ENCODE data around the gene ANAPC13. TPM values are rescaled to one million over a fixed set of nuclear protein-coding genes. Genes with fewer than 3 reads are reported as not detected.

The ANAPC13 gene, protein sequence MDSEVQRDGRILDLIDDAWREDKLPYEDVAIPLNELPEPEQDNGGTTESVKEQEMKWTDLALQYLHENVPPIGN
- total RNA-seq, result 100 to 1,000 TPM in 5 of 8 experiments, 10 to 100 TPM in 3; 61.5 to 124 (median 103) TPM

DNA sequence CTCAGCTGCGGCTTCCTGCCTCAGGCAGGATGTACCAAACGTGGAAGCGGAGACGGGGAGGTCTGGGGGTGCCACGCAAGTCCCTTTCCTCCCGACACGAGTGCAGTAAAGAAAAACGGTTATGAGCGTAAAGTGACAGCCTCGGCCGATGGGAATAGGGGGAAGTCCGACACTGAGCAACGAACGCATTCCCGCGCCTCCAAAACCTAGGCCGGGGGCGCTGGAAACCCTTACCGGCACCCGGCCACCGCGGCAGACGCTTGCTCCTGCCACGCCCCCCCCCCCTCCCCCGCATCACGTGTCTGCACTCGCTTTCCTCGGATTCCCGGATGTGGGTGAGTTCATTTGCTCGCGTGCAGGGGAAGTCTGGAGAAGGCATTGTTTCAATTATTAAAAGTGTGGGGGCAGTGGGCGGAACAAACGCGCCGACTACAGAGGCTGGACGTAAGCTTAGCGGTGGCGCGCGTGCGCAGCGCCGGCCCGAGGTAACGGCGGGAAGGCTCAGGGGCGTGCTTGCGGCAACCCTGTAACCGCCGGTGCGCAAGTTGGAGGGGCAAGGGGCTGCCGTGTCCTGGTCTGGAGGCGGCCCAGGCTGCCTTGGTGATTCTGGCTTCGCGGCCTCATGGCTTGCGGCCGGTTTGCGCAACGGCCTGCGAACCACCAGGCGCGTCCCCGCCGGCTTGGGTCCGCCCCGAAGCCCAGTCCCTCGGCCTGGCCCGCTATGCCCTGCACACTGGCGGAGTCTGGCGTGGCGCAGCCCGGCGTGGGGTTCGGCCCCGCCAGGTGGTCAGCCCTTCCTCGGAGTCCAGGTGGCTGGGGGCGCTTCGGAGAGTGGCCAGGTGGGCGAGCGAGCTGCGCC lies at the start of gene ANAPC13, which contains the start of gene CEP63:
Gene ANAPC13 (minus strand): TSS at position 268 of the 859 bp plus-strand sequence. CDS start 3,081 bp downstream, outside the sequence.
Gene CEP63 (plus strand): TSS at position 340 of the 859 bp plus-strand sequence. CDS start 9,264 bp downstream, outside the sequence.
- Histone ChIP-seq H3K4me3 (peak within 1 kb of the TSS; percentile 66 to 83 (median 74)), H3K27ac (peak within 1 kb of the TSS; percentile 96 to 99), H3K4me1 (replicated peaks in 1 of 2) (peaks cover 8 to 18% of the 10 kb centered on the region in 2 donors)
- ATAC-seq (replicated peaks in 6 of 8), result peak; percentile 83 to 93 (median 90)
- 0 to 2% (median 0%) methylated on average over 3 to 23 of the region's 81 CpGs; no CpG with 5 or more reads in 1 of the 10 experiments for WGBS, 10 experiments
- in situ Hi-C loops (cut with MboI; ENCODE audit: low pct_unique_long_range_greater_than_20kb in 2 of 9, low sequenced_read_pairs in 9 of 9, unreplicated experiment in 9 of 9), result no loop called here

DNA sequence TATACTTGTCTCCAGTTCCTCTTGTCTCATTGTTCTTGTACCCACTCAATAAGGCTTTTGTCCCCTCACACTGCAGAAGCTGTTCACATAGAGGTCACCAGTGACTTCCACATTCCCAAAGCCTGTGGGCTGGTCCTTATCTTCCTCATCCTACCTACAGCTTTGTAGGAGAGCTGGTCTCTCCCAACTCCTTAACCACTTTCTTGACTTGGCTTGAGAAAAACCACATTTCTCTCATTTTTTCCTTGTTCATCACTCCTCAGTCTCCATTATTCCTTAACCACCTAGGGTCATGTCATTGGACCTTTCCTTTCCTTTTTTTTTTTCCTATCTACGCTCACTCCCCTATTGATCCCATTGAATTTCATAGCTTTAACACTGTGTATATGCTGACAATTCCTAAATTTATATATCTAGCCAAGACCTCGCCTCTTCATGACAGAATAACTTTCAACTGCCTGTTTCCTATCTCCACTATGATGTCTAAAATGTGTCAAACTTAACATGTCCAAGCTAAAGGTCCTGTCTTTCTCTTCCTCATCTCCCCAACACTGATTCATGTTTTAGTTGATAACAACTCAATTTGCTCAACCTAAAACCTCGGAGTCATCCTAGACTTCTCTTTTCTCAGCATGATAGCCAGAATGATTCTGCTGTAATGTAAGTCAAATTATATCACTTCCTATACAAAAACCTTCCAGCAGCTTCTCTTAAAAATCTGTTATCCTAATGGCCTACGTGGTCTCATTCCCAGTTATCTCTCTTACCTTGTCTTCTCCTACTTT lies 49.6 kb upstream of the ANAPC13 start:
- WGBS, 10 experiments, result 83 to 100% (median 95%) methylated on average over 2 to 4 of the region's 4 CpGs
- Histone ChIP-seq H3K4me1 (replicated peaks in 1 of 2) (no peaks in the 10 kb centered on the region), H3K4me3 (no peak overlapping the region), H3K27ac (no peak overlapping the region)
- ATAC-seq (replicated peaks in 6 of 8), result no peak
- in situ Hi-C loops (cut with MboI; ENCODE audit: low pct_unique_long_range_greater_than_20kb in 2 of 9, low sequenced_read_pairs in 9 of 9, unreplicated experiment in 9 of 9), result no loop called here

DNA sequence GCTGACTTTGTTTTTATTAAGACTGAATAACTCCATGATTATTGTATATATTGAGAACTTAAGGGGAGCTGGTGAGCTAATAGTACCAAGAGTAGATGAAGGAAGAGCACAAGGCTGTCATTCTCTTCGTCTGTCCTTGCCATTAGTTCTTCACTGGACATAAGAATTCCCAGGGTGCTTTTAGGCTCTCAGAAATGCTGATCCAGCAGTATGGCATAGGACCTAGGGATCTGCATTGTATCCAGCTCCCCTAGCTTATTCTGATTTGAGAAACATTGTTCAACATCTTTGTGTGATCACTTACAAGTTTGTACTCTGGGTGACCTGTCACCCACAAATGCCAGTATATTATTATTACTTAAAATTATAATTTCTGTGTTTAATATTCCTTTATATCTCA lies 47.7 kb upstream of the ANAPC13 start:
- no peak for ATAC-seq (replicated peaks in 6 of 8)
- no peaks in the 10 kb centered on the region for H3K4me1 ChIP-seq (replicated peaks in 1 of 2)
- in situ Hi-C loops (cut with MboI; ENCODE audit: low pct_unique_long_range_greater_than_20kb in 2 of 9, low sequenced_read_pairs in 9 of 9, unreplicated experiment in 9 of 9), result no loop called here
- H3K4me3 ChIP-seq, result no peak overlapping the region
- no peak overlapping the region for H3K27ac ChIP-seq
- WGBS, 10 experiments, result 57 to 100% (median 83%) methylated on average over 1 of the region's 1 CpG; no CpG with 5 or more reads in 3 of the 10 experiments

DNA sequence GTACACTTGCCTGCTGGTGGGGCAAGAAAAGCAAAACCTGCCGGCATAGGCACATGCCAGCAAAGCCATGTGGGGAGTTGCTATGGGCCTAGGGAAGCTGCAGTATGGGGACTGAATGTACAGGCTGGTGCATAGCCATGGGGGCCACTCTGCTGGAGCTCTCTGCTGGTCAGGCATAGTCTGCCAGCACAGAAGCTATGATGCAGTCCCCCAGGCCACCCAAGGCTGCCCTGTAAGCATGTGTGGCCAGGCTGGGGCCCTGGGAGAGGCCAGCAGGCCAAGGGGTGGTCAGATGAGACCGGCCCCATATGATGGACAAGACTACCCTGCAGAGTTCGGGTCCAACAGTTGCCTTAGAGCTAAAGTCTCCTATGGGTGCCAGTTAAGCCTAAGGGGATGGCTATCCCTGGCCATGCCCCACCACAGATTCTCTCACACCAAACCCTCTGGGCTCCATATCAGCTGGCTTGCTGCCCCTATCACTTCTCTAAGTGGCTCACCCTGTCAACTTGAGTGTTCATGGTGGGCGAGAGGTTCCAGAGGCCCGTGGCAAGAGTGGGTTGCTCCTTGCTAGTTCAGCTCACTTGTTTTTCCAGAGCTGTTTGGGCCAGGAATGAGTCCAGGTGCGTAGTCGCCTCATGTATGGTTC lies 41.9 kb upstream of the ANAPC13 start:
- in situ Hi-C loops (cut with MboI; ENCODE audit: low pct_unique_long_range_greater_than_20kb in 2 of 9, low sequenced_read_pairs in 9 of 9, unreplicated experiment in 9 of 9), result no loop called here
- ATAC-seq (replicated peaks in 6 of 8), result no peak
- Histone ChIP-seq H3K4me1 (replicated peaks in 1 of 2) (no peaks in the 10 kb centered on the region), H3K4me3 (no peak overlapping the region), H3K27ac (no peak overlapping the region)
- WGBS, 10 experiments, result 93 to 100% (median 100%) methylated on average over 2 to 5 of the region's 7 CpGs; no CpG with 5 or more reads in 5 of the 10 experiments

DNA sequence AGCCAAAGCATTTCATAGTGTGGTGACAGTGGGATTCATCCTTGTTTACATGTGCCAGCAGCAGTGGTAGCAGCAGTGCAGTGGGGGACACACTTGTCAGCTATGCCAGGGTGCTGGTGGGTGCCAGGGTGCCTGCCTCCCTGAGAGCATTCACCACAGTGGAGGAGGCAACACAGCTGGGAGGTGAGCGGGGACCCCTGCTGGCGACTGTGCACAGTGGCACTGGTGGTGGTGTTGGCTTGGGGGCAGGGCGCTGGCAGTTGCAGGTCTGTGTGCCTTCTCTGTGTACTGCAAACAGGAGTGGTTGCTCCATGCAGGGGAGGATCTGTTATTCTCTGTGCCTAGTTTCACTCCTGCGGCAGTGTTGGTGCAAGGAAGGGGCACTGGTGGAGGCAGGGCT lies 41.3 kb upstream of the ANAPC13 start:
- Histone ChIP-seq H3K27ac (no peak overlapping the region), H3K4me3 (no peak overlapping the region), H3K4me1 (replicated peaks in 1 of 2) (no peaks in the 10 kb centered on the region)
- in situ Hi-C loops (cut with MboI; ENCODE audit: low pct_unique_long_range_greater_than_20kb in 2 of 9, low sequenced_read_pairs in 9 of 9, unreplicated experiment in 9 of 9), result no loop called here
- no CpG with 5 or more reads among the region's 4 CpGs for WGBS, 10 experiments
- ATAC-seq (replicated peaks in 6 of 8), result peak in 3 of 8 experiments; percentile 50 to 67 (median 66)

DNA sequence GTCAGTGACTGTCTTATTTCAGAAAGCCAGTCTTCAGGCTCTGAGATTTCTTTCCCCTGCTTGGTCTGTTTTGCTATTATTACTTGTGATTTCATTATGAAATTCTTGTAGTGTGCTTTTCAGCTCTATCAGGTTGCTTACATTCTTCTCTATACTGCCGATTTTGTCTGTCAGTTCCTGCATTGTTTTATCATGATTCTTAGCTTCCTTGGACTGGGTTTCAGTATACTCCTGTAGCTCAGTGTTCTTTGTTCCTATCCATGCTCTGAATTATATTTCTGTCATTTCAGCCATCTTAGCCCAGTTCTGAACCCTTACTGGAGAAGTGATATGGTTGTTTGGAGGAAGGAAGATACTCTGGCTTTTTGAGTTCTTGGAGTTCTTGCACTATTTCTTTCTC lies 40.5 kb upstream of the ANAPC13 start:
- no peaks in the 10 kb centered on the region for H3K4me1 ChIP-seq (replicated peaks in 1 of 2)
- H3K27ac ChIP-seq, result no peak overlapping the region
- in situ Hi-C loops (cut with MboI; ENCODE audit: low pct_unique_long_range_greater_than_20kb in 2 of 9, low sequenced_read_pairs in 9 of 9, unreplicated experiment in 9 of 9), result no loop called here
- WGBS, 10 experiments, result 83 to 100% (median 100%) methylated on average over 1 of the region's 1 CpG
- ATAC-seq (replicated peaks in 6 of 8), result no peak
- H3K4me3 ChIP-seq, result no peak overlapping the region

DNA sequence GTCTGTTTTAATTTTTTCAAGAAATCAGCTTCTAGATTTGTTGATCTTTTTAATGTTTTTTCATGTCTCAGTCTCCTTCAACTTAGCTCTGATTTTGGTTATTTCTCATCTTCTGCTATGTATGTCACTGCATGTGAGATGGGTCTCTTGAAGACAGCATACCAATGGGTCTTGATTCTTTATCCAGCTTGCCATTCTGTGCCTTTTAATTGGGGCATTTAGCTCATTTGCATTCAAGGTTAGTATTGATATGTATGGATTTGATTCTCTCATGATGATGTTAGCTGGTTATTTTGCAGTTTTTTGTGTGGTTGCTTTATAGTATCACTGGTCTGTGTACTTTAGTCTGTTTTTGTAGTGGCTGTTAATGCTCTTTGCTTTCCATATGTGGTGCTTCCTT lies 39.5 kb upstream of the ANAPC13 start:
- H3K4me1 ChIP-seq (replicated peaks in 1 of 2), result no peaks in the 10 kb centered on the region
- in situ Hi-C loops (cut with MboI; ENCODE audit: low pct_unique_long_range_greater_than_20kb in 2 of 9, low sequenced_read_pairs in 9 of 9, unreplicated experiment in 9 of 9), result no loop called here
- H3K4me3 ChIP-seq, result no peak overlapping the region
- ATAC-seq (replicated peaks in 6 of 8), result no peak
- no peak overlapping the region for H3K27ac ChIP-seq

DNA sequence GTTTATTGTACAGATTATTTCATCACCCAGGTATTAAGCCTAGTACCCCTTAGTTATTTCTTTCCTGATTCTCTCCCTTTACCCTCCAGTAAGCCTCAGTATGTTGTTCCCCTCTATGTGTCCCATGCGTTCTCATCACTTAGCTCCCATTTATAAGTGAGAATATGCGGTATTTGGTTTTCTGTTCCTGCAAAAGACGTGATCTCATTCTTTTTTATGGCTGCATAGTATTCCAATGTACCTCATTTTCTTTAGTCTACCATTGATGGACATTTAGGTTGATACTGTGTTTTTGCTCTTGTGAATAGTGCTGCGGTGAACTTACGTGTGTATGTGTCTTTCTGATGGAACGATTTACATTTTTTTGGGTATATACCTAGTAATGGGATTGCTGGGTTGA lies 36.8 kb upstream of the ANAPC13 start:
- no peaks in the 10 kb centered on the region for H3K4me1 ChIP-seq (replicated peaks in 1 of 2)
- 93 to 100% (median 96%) methylated on average over 3 to 6 of the region's 6 CpGs; no CpG with 5 or more reads in 1 of the 10 experiments for WGBS, 10 experiments
- H3K4me3 ChIP-seq, result no peak overlapping the region
- ATAC-seq (replicated peaks in 6 of 8), result no peak
- H3K27ac ChIP-seq, result no peak overlapping the region
- in situ Hi-C loops (cut with MboI; ENCODE audit: low pct_unique_long_range_greater_than_20kb in 2 of 9, low sequenced_read_pairs in 9 of 9, unreplicated experiment in 9 of 9), result no loop called here

DNA sequence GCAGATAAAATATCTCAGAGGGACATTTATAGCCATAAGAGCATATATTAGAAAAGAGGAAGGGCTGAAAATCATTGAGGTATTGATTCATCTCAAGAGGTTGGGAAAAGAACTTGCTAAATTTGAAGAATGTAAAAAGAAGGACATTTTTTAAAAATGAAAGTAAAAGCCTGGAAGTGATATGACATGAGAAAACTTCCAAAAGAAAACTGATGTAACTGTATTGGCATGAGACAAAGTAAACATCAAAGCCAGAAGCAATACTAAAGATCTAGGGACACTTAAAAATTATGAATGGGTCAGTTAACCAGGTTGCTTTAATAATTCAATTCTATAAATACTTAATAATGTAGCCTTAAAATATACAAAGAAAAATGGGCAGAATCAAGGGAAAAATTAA lies 32.0 kb upstream of the ANAPC13 start:
- no peak overlapping the region for H3K27ac ChIP-seq
- no peaks in the 10 kb centered on the region for H3K4me1 ChIP-seq (replicated peaks in 1 of 2)
- no peak overlapping the region for H3K4me3 ChIP-seq
- in situ Hi-C loops (cut with MboI; ENCODE audit: low pct_unique_long_range_greater_than_20kb in 2 of 9, low sequenced_read_pairs in 9 of 9, unreplicated experiment in 9 of 9), result no loop called here
- peak in 2 of 8 experiments; percentile 43 to 57 for ATAC-seq (replicated peaks in 6 of 8)

DNA sequence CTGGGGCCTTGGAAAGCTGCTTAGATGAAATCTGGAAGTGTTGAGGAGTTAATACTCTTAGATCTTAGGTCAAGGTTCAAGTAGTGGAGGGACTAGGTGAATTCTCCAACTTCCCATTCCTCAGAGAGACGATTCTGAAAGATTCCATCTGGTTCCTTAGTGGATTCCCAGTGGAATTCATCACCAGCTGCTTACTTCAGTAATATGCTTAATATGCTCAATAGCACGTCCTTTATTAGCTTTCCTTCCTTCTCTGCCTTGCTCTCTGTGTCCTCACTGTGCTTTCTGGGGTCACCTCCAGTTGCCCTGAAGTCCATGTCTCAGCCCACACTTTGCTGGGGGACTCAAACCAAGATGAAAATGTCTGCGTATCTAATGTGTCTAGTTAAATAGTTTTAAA lies 31.1 kb upstream of the ANAPC13 start:
- ATAC-seq (replicated peaks in 6 of 8), result no peak
- in situ Hi-C loops (cut with MboI; ENCODE audit: low pct_unique_long_range_greater_than_20kb in 2 of 9, low sequenced_read_pairs in 9 of 9, unreplicated experiment in 9 of 9), result no loop called here
- WGBS, 10 experiments, result 50 to 100% (median 86%) methylated on average over 1 to 3 of the region's 3 CpGs
- Histone ChIP-seq H3K4me3 (no peak overlapping the region), H3K4me1 (replicated peaks in 1 of 2) (no peaks in the 10 kb centered on the region), H3K27ac (no peak overlapping the region)

DNA sequence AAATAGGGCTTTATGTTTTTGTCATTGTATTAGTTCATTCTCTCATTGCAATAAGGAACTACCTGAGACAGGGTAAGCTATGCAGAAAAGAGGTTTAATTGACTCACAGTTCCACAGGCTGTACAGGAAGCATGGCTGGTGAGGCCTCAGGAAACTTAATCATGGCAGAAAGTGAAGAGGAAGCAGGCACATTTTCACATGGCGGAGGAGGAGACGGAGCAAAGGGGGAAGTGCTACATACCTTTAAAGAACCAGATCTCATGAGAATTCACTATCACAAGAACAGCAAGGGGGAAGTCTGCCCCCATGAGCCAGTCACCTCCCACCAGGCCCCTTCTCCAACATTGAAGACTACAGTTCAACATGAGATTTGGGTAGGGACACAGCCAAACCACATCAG lies 25.7 kb upstream of the ANAPC13 start:
- H3K4me1 ChIP-seq (replicated peaks in 1 of 2), result no peaks in the 10 kb centered on the region
- in situ Hi-C loops (cut with MboI; ENCODE audit: low pct_unique_long_range_greater_than_20kb in 2 of 9, low sequenced_read_pairs in 9 of 9, unreplicated experiment in 9 of 9), result no loop called here
- no peak overlapping the region for H3K4me3 ChIP-seq

DNA sequence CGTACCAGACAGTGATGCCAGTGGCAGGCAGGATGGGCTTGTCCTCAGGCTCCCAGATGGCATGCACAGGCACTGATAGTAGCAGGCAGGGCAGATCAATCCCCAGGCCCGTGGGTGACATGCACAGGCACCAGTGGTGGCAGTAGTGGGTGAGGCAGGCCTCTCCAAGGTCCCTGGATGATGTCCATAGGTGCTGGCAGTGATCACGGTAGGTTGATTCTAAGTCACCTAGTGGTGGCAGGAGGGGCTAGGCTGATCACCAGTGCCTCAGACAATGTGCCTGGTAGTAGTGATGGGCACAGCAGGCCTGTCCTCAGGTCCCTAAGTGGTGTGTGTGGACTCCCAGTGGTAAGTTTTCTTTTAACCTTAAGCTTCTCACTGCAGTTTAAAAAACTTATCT lies 19.7 kb upstream of the ANAPC13 start:
- no peaks in the 10 kb centered on the region for H3K4me1 ChIP-seq (replicated peaks in 1 of 2)
- in situ Hi-C loops (cut with MboI; ENCODE audit: low pct_unique_long_range_greater_than_20kb in 2 of 9, low sequenced_read_pairs in 9 of 9, unreplicated experiment in 9 of 9), result no loop called here
- ATAC-seq (replicated peaks in 6 of 8), result no peak
- H3K27ac ChIP-seq, result no peak overlapping the region
- H3K4me3 ChIP-seq, result no peak overlapping the region
- 75 to 100% (median 100%) methylated on average over 1 to 2 of the region's 3 CpGs; no CpG with 5 or more reads in 6 of the 10 experiments for WGBS, 10 experiments

More for the DNA sequence above, 25.7 kb upstream of the ANAPC13 start:
- no peak for ATAC-seq (replicated peaks in 6 of 8)
- no peak overlapping the region for H3K27ac ChIP-seq
- 80 to 100% (median 100%) methylated on average over 1 to 2 of the region's 2 CpGs; no CpG with 5 or more reads in 7 of the 10 experiments for WGBS, 10 experiments

DNA sequence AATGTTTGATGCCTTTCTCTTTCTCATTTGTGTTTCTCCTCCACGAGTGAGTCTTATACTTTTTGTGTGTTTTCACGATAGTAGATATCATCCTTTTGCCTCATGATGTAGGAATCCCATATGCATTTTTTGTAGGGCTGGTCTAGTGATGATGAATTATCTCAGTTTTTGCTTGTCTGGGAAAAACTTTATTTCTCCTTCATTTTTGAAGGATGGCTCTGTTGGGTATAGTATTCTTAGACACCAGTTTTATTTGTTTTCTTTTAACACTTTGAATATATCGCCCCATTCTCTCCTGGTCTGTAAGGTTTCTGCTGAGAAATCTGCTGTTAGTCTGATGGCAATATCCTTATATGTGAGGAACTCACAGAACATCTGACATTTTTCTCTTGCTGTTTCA lies 18.3 kb upstream of the ANAPC13 start:
- in situ Hi-C loops (cut with MboI; ENCODE audit: low pct_unique_long_range_greater_than_20kb in 2 of 9, low sequenced_read_pairs in 9 of 9, unreplicated experiment in 9 of 9), result no loop called here
- WGBS, 10 experiments, result 80 to 100% (median 100%) methylated on average over 1 to 2 of the region's 3 CpGs
- ATAC-seq (replicated peaks in 6 of 8), result no peak
- H3K27ac ChIP-seq, result no peak overlapping the region
- H3K4me1 ChIP-seq (replicated peaks in 1 of 2), result no peaks in the 10 kb centered on the region
- no peak overlapping the region for H3K4me3 ChIP-seq

Data from motor neuron (in vitro differentiated cells).